Measurements from ENCODE around the gene RBPMS2.
A peak's percentile ranks its signal among the peaks of the same experiment; 100 is the strongest.

The RBPMS2 gene

GRCh38 chr15:64809649-64810496, 34.5 kb upstream of the RBPMS2 start:
- no peak overlapping the region for H3K27ac ChIP-seq
- TF ChIP-seq, protein P1, sequence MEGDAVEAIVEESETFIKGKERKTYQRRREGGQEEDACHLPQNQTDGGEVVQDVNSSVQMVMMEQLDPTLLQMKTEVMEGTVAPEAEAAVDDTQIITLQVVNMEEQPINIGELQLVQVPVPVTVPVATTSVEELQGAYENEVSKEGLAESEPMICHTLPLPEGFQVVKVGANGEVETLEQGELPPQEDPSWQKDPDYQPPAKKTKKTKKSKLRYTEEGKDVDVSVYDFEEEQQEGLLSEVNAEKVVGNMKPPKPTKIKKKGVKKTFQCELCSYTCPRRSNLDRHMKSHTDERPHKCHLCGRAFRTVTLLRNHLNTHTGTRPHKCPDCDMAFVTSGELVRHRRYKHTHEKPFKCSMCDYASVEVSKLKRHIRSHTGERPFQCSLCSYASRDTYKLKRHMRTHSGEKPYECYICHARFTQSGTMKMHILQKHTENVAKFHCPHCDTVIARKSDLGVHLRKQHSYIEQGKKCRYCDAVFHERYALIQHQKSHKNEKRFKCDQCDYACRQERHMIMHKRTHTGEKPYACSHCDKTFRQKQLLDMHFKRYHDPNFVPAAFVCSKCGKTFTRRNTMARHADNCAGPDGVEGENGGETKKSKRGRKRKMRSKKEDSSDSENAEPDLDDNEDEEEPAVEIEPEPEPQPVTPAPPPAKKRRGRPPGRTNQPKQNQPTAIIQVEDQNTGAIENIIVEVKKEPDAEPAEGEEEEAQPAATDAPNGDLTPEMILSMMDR (IDR thresholded peaks at IDR 0.05), result peak; percentile 94
- no peak for TF ChIP-seq ZFX (IDR thresholded peaks at IDR 0.05; ENCODE audit: borderline replicate concordance)

GRCh38 chr15:64808785-64809453, 33.5 kb upstream of the RBPMS2 start:
- no peak overlapping the region for H3K27ac ChIP-seq
- no peak for TF ChIP-seq ZFX (IDR thresholded peaks at IDR 0.05; ENCODE audit: borderline replicate concordance)
- TF ChIP-seq, protein P1 (IDR thresholded peaks at IDR 0.05), result no peak

DNA sequence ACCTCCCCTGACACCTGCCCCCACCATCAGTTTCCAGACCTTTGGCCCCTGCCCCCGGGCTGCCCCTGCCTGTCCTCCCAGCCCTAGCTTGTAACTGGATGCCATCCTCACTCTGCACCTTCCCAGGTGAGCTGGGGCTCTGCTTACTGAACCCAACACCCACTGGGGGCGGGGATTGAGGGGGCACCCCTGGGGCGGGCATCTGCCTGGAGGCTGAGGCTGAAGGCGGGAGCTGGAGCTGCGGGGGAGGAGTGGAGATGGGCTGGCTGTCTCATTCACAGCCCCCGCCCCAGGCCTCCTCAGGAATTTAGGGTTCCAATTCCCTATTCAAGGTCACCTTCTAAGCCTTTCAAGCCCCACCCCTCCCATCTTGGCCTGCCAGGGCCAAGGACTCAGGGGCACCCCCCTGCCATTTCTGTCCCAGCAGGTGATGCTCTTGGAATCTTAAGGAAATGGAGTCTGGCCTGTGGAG, 32.4 kb upstream of the RBPMS2 start:
- no peak for TF ChIP-seq ZFX (IDR thresholded peaks at IDR 0.05; ENCODE audit: borderline replicate concordance)
- TF ChIP-seq, protein P1 (IDR thresholded peaks at IDR 0.05), result no peak
- no peak overlapping the region for H3K27ac ChIP-seq

DNA sequence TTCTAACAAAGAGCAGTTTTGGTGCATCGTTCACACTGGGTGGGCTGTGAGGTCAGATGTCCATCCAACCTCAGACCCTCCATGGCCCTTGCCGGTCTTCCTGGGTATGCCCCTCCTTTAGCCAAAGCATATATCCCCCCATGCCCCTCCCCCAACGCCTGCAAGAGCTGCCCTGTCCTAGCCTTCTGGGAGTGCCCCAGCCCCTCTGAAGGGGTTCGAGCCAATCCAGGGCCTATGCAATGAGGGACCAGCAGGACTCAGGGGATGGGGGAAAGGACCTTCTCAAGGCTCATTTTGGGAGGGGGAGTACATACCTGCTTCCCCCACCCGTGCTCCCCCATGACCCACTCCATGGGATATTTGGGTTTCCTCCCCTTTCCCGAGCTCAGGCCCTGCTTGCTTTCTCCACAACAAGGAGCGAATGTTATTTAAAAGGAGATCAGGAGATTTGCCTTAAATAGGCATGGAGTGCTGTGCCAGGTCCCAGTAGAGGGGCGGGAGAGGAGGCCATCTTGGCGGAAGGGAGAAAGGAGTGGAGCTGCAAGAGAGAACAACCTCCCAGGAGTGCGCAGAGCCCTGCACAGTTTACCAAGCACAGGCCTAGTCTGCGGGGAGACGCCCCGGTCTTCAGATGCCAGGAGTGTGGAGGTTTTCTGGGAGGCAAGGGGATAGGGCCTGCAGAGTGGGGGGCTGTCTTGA, 31.8 kb upstream of the RBPMS2 start:
- TF ChIP-seq, protein P1 (IDR thresholded peaks at IDR 0.05), result no peak
- no peak for TF ChIP-seq ZFX (IDR thresholded peaks at IDR 0.05; ENCODE audit: borderline replicate concordance)
- H3K27ac ChIP-seq, result no peak overlapping the region

GRCh38 chr15:64806509-64806908, 31.1 kb upstream of the RBPMS2 start:
- no peak overlapping the region for H3K27ac ChIP-seq

DNA sequence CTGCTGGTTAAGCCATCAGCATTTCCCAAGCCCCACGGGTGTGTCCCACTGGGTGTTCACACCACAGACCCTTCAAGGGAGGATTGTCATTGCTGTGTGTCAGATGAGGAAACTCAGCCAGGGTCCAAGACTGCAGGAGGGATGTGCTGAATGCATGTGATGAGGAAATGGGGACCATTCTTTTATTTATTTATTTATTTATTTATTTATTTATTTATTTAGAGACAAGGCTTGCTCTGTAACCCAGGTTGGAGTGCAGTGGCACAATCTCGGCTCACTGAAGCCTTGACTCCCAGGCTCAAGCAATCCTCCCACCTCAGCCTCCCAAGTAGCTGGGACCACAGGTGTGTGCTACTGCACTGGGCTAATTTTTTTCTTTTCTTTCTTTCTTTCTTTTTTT, 29.2 kb upstream of the RBPMS2 start:
- H3K27ac ChIP-seq, result no peak overlapping the region
- no peak for TF ChIP-seq ZFX (IDR thresholded peaks at IDR 0.05; ENCODE audit: borderline replicate concordance)
- TF ChIP-seq, protein P1 (IDR thresholded peaks at IDR 0.05), result no peak

More at GRCh38 chr15:64806509-64806908, 31.1 kb upstream of the RBPMS2 start:
- TF ChIP-seq, protein P1 (IDR thresholded peaks at IDR 0.05), result no peak
- no peak for TF ChIP-seq ZFX (IDR thresholded peaks at IDR 0.05; ENCODE audit: borderline replicate concordance)

Data from 22Rv1 (cell line).